ENCODE data around the gene CHIC1. TPM values are rescaled to one million over a fixed set of nuclear protein-coding genes. Genes with fewer than 3 reads are reported as not detected.

The CHIC1 gene
- total RNA-seq, 1 experiment from 2014 or later = 9.4 TPM

DNA sequence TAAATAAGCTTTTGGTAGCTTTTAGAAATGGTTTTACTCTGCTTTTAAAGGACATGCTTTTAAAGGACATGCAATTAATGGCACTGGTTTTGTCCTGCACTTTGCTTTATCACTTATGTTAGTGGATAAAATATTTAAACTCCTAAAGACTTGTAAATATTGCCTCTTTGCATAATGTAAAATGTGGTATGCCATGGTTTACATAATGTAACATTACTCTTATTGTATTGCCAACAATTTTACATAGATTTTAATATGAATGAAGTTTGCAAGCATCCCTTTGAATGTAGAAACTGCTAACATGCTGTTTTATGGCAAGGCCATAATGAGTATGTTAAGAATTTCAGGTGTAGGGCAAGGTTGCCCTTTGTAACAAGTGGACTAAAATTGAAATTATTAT lies 118.4 kb downstream of the CHIC1 start:
- Mint-ChIP-seq H3K36me3 (peaks cover 26% of the 10 kb centered on the region), H3K9me3 (peaks cover 12% of the 10 kb centered on the region), H3K27me3 (ENCODE audit: low read depth) (no peaks in the 10 kb centered on the region; the same call in 1 of the 2 replicates), H3K27ac (no peak overlapping the region), H3K4me3 (no peak overlapping the region), H3K4me1 (peaks cover 35% of the 10 kb centered on the region)
- ChIA-PET CTCF (no interaction called here), POLR2A (no interaction called here)
- ATAC-seq = no peak
- no peak for DNase-seq (ENCODE audit: low spot score)
- no peak for TF ChIP-seq OVOL2 (CRISPR knock-in tag; IDR thresholded peaks at IDR 0.05; ENCODE audit: borderline replicate concordance)
- no peak for TF ChIP-seq RELA (CRISPR knock-in tag; IDR thresholded peaks at IDR 0.05; ENCODE audit: borderline replicate concordance)
- no peak for TF ChIP-seq JAZF1 (CRISPR knock-in tag; IDR thresholded peaks at IDR 0.05)
- no peak for TF ChIP-seq IRF1 (CRISPR knock-in tag; IDR thresholded peaks at IDR 0.05)
- TF ChIP-seq SOX15 (CRISPR knock-in tag; IDR thresholded peaks at IDR 0.05) = no peak
- no peak for TF ChIP-seq NR2C2 (CRISPR knock-in tag; IDR thresholded peaks at IDR 0.05)

DNA sequence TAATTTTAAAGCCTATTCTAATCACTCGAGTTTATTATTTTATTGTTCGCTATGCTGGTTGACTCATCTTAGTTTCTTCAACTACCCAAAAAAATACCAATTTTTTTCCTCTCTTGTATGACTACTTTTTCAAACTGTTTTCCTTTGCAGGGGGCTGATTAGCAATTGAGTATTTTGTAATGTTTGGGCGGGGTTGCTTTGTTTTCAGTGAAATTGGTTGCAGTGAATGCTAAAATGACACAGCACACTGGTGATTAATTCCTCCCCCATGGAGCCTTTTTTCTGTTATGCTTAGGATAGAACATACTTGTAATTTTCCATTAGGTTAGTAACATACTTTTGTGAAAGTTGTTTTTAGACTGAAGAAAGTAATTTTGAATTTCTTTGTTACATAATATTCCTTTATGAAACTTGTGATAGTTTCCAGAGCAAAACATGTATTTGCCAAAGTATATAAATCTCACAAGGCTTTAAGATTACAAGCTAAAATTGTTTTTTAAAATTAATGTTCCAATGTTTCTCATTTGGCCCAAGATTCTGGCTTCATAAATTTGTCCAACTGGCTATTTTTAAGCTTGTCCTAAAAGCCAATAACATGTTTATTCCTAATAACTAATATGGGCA lies 120.4 kb downstream of the CHIC1 start:
- ChIA-PET CTCF (no interaction called here), POLR2A (no interaction called here)
- ATAC-seq = no peak
- Mint-ChIP-seq H3K9me3 (peaks cover 21% of the 10 kb centered on the region), H3K4me1 (peaks cover 35% of the 10 kb centered on the region), H3K4me3 (peak overlapping the region; percentile 27), H3K36me3 (peaks cover 26% of the 10 kb centered on the region), H3K27ac (peak overlapping the region; percentile 64; the same call in 1 of the 2 replicates), H3K27me3 (ENCODE audit: low read depth) (no peaks in the 10 kb centered on the region)
- TF ChIP-seq NR1H2 (CRISPR knock-in tag; IDR thresholded peaks at IDR 0.05) = no peak
- no peak for TF ChIP-seq USF1 (CRISPR knock-in tag; IDR thresholded peaks at IDR 0.05)
- TF ChIP-seq ZNF317 (CRISPR knock-in tag; IDR thresholded peaks at IDR 0.05; ENCODE audit: borderline replicate concordance, low read depth) = no peak
- TF ChIP-seq, protein P1, sequence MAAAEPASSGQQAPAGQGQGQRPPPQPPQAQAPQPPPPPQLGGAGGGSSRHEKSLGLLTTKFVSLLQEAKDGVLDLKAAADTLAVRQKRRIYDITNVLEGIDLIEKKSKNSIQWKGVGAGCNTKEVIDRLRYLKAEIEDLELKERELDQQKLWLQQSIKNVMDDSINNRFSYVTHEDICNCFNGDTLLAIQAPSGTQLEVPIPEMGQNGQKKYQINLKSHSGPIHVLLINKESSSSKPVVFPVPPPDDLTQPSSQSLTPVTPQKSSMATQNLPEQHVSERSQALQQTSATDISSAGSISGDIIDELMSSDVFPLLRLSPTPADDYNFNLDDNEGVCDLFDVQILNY (CRISPR knock-in tag; IDR thresholded peaks at IDR 0.05) = no peak
- no peak for TF ChIP-seq TCF7 (CRISPR knock-in tag; IDR thresholded peaks at IDR 0.05; ENCODE audit: low read depth)
- TF ChIP-seq TEAD1 (CRISPR knock-in tag; IDR thresholded peaks at IDR 0.05) = no peak
- TF ChIP-seq KAT7 (CRISPR knock-in tag; IDR thresholded peaks at IDR 0.05; ENCODE audit: borderline replicate concordance) = no peak
- no peak for TF ChIP-seq RELA (CRISPR knock-in tag; IDR thresholded peaks at IDR 0.05; ENCODE audit: borderline replicate concordance)
- TF ChIP-seq NFATC4 (CRISPR knock-in tag; IDR thresholded peaks at IDR 0.05) = no peak
- TF ChIP-seq JUN (CRISPR knock-in tag; IDR thresholded peaks at IDR 0.05) = no peak
- TF ChIP-seq NR3C1 (CRISPR knock-in tag; conservative IDR thresholded peaks at IDR 0.05; ENCODE audit: low read depth) = no peak
- TF ChIP-seq CBFB (CRISPR knock-in tag; IDR thresholded peaks at IDR 0.05; ENCODE audit: low read depth) = no peak
- TF ChIP-seq, protein P2, sequence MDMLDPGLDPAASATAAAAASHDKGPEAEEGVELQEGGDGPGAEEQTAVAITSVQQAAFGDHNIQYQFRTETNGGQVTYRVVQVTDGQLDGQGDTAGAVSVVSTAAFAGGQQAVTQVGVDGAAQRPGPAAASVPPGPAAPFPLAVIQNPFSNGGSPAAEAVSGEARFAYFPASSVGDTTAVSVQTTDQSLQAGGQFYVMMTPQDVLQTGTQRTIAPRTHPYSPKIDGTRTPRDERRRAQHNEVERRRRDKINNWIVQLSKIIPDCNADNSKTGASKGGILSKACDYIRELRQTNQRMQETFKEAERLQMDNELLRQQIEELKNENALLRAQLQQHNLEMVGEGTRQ (CRISPR knock-in tag; IDR thresholded peaks at IDR 0.05) = no peak
- TF ChIP-seq PRDM15 (CRISPR knock-in tag; IDR thresholded peaks at IDR 0.05) = no peak
- TF ChIP-seq CREM (CRISPR knock-in tag; IDR thresholded peaks at IDR 0.05) = no peak
- TF ChIP-seq ZNF671 (CRISPR knock-in tag; IDR thresholded peaks at IDR 0.05) = no peak
- TF ChIP-seq, protein P3, sequence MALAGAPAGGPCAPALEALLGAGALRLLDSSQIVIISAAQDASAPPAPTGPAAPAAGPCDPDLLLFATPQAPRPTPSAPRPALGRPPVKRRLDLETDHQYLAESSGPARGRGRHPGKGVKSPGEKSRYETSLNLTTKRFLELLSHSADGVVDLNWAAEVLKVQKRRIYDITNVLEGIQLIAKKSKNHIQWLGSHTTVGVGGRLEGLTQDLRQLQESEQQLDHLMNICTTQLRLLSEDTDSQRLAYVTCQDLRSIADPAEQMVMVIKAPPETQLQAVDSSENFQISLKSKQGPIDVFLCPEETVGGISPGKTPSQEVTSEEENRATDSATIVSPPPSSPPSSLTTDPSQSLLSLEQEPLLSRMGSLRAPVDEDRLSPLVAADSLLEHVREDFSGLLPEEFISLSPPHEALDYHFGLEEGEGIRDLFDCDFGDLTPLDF (CRISPR knock-in tag; IDR thresholded peaks at IDR 0.05) = no peak
- no peak for TF ChIP-seq SMAD4 (CRISPR knock-in tag; IDR thresholded peaks at IDR 0.05)
- no peak for TF ChIP-seq ZNF532 (CRISPR knock-in tag; IDR thresholded peaks at IDR 0.05; ENCODE audit: borderline replicate concordance)
- DNase-seq (ENCODE audit: low spot score) = no peak
